Loucy (cell line): ENCODE results near the gene KRTAP13-2.

Experiments used
- H2AFZ ChIP-seq: fragments of 200-600 bp; sonication (generic); 2 replicates; pipeline ENCODE4 v1.6.0; 2016; ENCODE audit warnings: antibody characterized with exemption, mild to moderate bottlenecking, low read length, moderate library complexity
- H3F3A ChIP-seq: fragments of 200-600 bp; 2 replicates; pipeline ENCODE4 v1.6.0; 2016; ENCODE audit warnings: antibody characterized with exemption, low read depth, mild to moderate bottlenecking
- H3K27me3 ChIP-seq: fragments of 200-600 bp; sonication (generic); 2 replicates; pipeline ENCODE4 v1.6.1; 2014; ENCODE audit warnings: low read length, mild to moderate bottlenecking; ENCODE audit not compliant: insufficient read depth, poor library complexity, severe bottlenecking
- H3K36me3 ChIP-seq: fragments of 200-600 bp; sonication (generic); 2 replicates; pipeline ENCODE4 v1.6.1; 2016; ENCODE audit warnings: low read length; ENCODE audit not compliant: insufficient read depth
- H3K4me1 ChIP-seq: fragments of 200-600 bp; sonication (generic); 2 replicates; pipeline ENCODE4 v1.5.1; 2014; ENCODE audit warnings: low read length, mild to moderate bottlenecking; ENCODE audit not compliant: insufficient read depth, poor library complexity, severe bottlenecking
- H3K4me2 ChIP-seq: fragments of 200-600 bp; sonication (generic); 2 replicates; pipeline ENCODE4 v1.6.0; 2014; ENCODE audit warnings: antibody characterized with exemption, low read length, low read depth, mild to moderate bottlenecking; ENCODE audit not compliant: poor library complexity, severe bottlenecking
- H3K4me3 ChIP-seq: fragments of 200-600 bp; sonication (generic); 2 replicates; pipeline ENCODE4 v1.5.1; 2014; ENCODE audit warnings: low read length, mild to moderate bottlenecking, mixed read lengths; ENCODE audit not compliant: poor library complexity, severe bottlenecking
- H3K79me2 ChIP-seq: fragments of 200-600 bp; sonication (generic); 2 replicates; pipeline ENCODE4 v1.6.1; 2014; ENCODE audit warnings: low read length; ENCODE audit not compliant: insufficient read depth
- H3K9ac ChIP-seq: fragments of 200-600 bp; sonication (generic); 2 replicates; pipeline ENCODE4 v1.6.0; 2014; ENCODE audit warnings: mild to moderate bottlenecking, low read depth, low read length, moderate library complexity; ENCODE audit not compliant: poor library complexity, severe bottlenecking
- H3K9me2 ChIP-seq: fragments of 200-600 bp; sonication (generic); replicated peaks from 2 replicates; pipeline ENCODE4 v1.6.1; 2016; ENCODE audit warnings: low read depth, low read length, mixed read lengths
- H3K9me3 ChIP-seq: fragments of 200-600 bp; sonication (generic); 2 replicates; pipeline ENCODE4 v1.6.1; 2014; ENCODE audit warnings: mild to moderate bottlenecking, antibody characterized with exemption, low read length, low read depth; ENCODE audit not compliant: insufficient read depth
- H4K20me1 ChIP-seq: fragments of 200-600 bp; sonication (generic); 2 replicates; pipeline ENCODE4 v1.6.0; 2014; ENCODE audit warnings: antibody characterized with exemption, low read length, mild to moderate bottlenecking; ENCODE audit not compliant: insufficient read depth, poor library complexity, severe bottlenecking
- CTCF ChIP-seq: fragments of 200-600 bp; sonication (generic); conservative IDR thresholded peaks from 2 replicates; pipeline ENCODE4 v1.5.1; 2014; ENCODE audit warnings: mild to moderate bottlenecking, antibody characterized with exemption, low read length
- EZH2phosphoT487 ChIP-seq: fragments of 200-600 bp; IDR thresholded peaks from 2 replicates; pipeline ENCODE4 v1.6.1; 2018; ENCODE audit warnings: antibody characterized with exemption, mild to moderate bottlenecking, moderate library complexity, borderline replicate concordance

KRTAP13-2 gene

GRCh38 chr21:30349572-30349971 is 22.5 kb downstream of the KRTAP13-2 start:
- Histone ChIP-seq H3K4me2 (no peak overlapping the region), H3K9me3 (0 out of 2 replicates have a peak, but pooled peaks cover 3% of the 10 kb centered on the region), H2AFZ (no peak overlapping the region), H3K4me1 (no peaks in the 10 kb centered on the region), H3F3A (no peaks in the 10 kb centered on the region), H3K36me3 (no peaks in the 10 kb centered on the region), H3K4me3 (no peak overlapping the region), H3K27me3 (no peaks in the 10 kb centered on the region), H4K20me1 (no peaks in the 10 kb centered on the region), H3K9me2 (no peaks in the 10 kb centered on the region), H3K9ac (no peak overlapping the region), H3K79me2 (no peaks in the 10 kb centered on the region)
- no peak for TF ChIP-seq EZH2phosphoT487
- TF ChIP-seq CTCF, result no peak

DNA sequence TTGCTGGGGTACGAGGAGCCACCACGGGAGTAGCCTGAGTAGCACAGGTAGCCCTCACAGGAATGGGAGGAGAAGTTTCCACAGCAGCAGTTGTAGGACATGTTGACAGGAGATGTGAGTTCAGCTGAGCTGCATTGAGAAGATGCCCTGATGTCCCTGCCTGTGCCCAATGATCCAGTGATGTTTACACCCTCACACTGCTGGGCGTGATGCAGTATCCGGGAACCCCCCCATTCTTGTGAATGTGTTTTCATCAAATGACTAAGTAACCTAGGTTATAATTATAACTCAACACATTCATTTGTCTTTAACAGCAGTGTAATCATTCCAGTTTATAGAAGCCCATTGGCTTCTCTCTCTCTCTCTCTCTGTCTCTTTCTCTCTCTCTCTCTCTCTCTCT is 23.6 kb downstream of the KRTAP13-2 start, which contains the start of gene KRTAP23-1:
Gene KRTAP23-1, minus strand, starts transcription at position 101 of the 400 bp plus-strand sequence. Its CDS starts 0 bp downstream, at position 101.
- Histone ChIP-seq H3K4me2 (no peak within 1 kb of the TSS), H3K4me3 (no peak within 1 kb of the TSS), H2AFZ (no peak within 1 kb of the TSS), H3K36me3 (no peaks in the 10 kb centered on the region), H3K9me2 (no peaks in the 10 kb centered on the region), H3K9ac (no peak within 1 kb of the TSS), H3K4me1 (no peaks in the 10 kb centered on the region), H3K79me2 (no peaks in the 10 kb centered on the region), H4K20me1 (no peaks in the 10 kb centered on the region), H3F3A (no peaks in the 10 kb centered on the region), H3K9me3 (no peaks in the 10 kb centered on the region), H3K27me3 (no peaks in the 10 kb centered on the region)
- TF ChIP-seq EZH2phosphoT487 (no peak), CTCF (no peak)

GRCh38 chr21:30345014-30345413 is 27.1 kb downstream of the KRTAP13-2 start:
- H3K4me3 ChIP-seq, result no peak overlapping the region
- no peaks in the 10 kb centered on the region for H3K9me2 ChIP-seq
- no peak overlapping the region for H3K4me2 ChIP-seq
- H2AFZ ChIP-seq, result no peak overlapping the region
- H3K27me3 ChIP-seq, result no peaks in the 10 kb centered on the region
- H3K9ac ChIP-seq, result no peak overlapping the region
- TF ChIP-seq CTCF (no peak), EZH2phosphoT487 (no peak)
- H4K20me1 ChIP-seq, result no peaks in the 10 kb centered on the region
- no peaks in the 10 kb centered on the region for H3K79me2 ChIP-seq
- H3F3A ChIP-seq, result no peaks in the 10 kb centered on the region
- H3K36me3 ChIP-seq, result no peaks in the 10 kb centered on the region
- H3K9me3 ChIP-seq, result no peaks in the 10 kb centered on the region
- H3K4me1 ChIP-seq, result no peaks in the 10 kb centered on the region
